Hepatocyte (in vitro differentiated cells): Measurements from ENCODE around the gene ESR1. TPM values are rescaled to one million over a fixed set of nuclear protein-coding genes. Genes with fewer than 3 reads are reported as not detected.

Experiments used
- DNase-seq: peaks from one replicate; pipeline ENCODE4 v3.0.0-alpha.2; 2016; ENCODE audit warnings: low spot score
- H2AFZ ChIP-seq: fragments of 200-600 bp; sonication (generic); 2 replicates; pipeline ENCODE4 v1.6.0; 2016; ENCODE audit warnings: antibody characterized with exemption, mild to moderate bottlenecking
- H3K27ac ChIP-seq: fragments of 200-600 bp; sonication (generic); 2 replicates; pipeline ENCODE4 v1.5.1; 2016; ENCODE audit warnings: mild to moderate bottlenecking
- H3K27me3 ChIP-seq: fragments of 200-600 bp; sonication (generic); 2 replicates; pipeline ENCODE4 v1.6.1; 2016
- H3K36me3 ChIP-seq: fragments of 200-600 bp; sonication (generic); replicated peaks from 2 replicates; pipeline ENCODE4 v1.5.1; 2016; ENCODE audit warnings: low read depth; ENCODE audit not compliant: insufficient read depth
- H3K4me1 ChIP-seq: fragments of 200-600 bp; sonication (generic); 2 replicates; pipeline ENCODE4 v1.5.1; 2016; ENCODE audit warnings: mild to moderate bottlenecking, moderate library complexity; ENCODE audit not compliant: insufficient read depth
- H3K4me2 ChIP-seq: fragments of 200-600 bp; sonication (generic); 2 replicates; pipeline ENCODE4 v1.6.0; 2016
- H3K4me3 ChIP-seq: fragments of 200-600 bp; sonication (generic); 2 replicates; pipeline ENCODE4 v1.5.1; 2016; ENCODE audit warnings: mild to moderate bottlenecking
- H3K79me2 ChIP-seq: fragments of 200-600 bp; sonication (generic); 2 replicates; pipeline ENCODE4 v1.6.0; 2017; ENCODE audit warnings: mild to moderate bottlenecking
- H3K9me2 ChIP-seq: fragments of 200-600 bp; sonication (generic); replicated peaks from 2 replicates; pipeline ENCODE4 v1.6.0; 2017; ENCODE audit warnings: mild to moderate bottlenecking; ENCODE audit not compliant: insufficient read depth
- H3K9me3 ChIP-seq: fragments of 200-600 bp; sonication (generic); 2 replicates; pipeline ENCODE4 v1.5.1; 2016; ENCODE audit warnings: low read depth, mild to moderate bottlenecking
- H4K20me1 ChIP-seq: fragments of 200-600 bp; sonication (generic); 2 replicates; pipeline ENCODE4 v1.6.0; 2016; ENCODE audit warnings: mild to moderate bottlenecking; ENCODE audit not compliant: insufficient read depth, poor library complexity, severe bottlenecking
- CTCF ChIP-seq: fragments of 200-600 bp; sonication (generic); IDR thresholded peaks from 2 replicates; pipeline ENCODE4 v1.5.1; 2016; ENCODE audit warnings: antibody characterized with exemption, mild to moderate bottlenecking; ENCODE audit not compliant: poor library complexity
- EZH2 ChIP-seq: fragments of 200-600 bp; sonication (generic); IDR thresholded peaks from 2 replicates; pipeline ENCODE4 v1.6.1; 2016; ENCODE audit warnings: antibody characterized with exemption, mild to moderate bottlenecking, borderline replicate concordance
- EZH2phosphoT487 ChIP-seq: fragments of 200-600 bp; sonication (generic); IDR thresholded peaks from one replicate; pipeline ENCODE4 v1.6.1; 2018; ENCODE audit warnings: antibody characterized with exemption, mild to moderate bottlenecking, low read depth, moderate library complexity; ENCODE audit not compliant: unreplicated experiment, severe bottlenecking
- WGBS: methylation state at CpG from one replicate; pipeline ENCODE4 v1.1.6; 2016; ENCODE audit warnings: low lambda C conversion rate; ENCODE audit errors: missing lambda C conversion rate; 5-methylcytosine and 5-hydroxymethylcytosine counted together
- polyA plus RNA-seq: library from polyadenylated mRNA; unstranded; fragments of >200 nt; fragmentation: Nextera tagmentation; extraction: Ambion mirVana; gene quantifications from 2 replicates; pipeline ENCODE4 v1.2.1, GENCODE V29; 2016
- total RNA-seq: library from RNA; depleted of rRNA; stranded (reverse); fragments of >200 nt; gene quantifications from 2 replicates; pipeline ENCODE4 v1.2.3, GENCODE V29; 2014

Gene ESR1
- total and polyA plus RNA-seq, 2 experiments from 2014 or later: 0.07 TPM; not detected in 1

DNA sequence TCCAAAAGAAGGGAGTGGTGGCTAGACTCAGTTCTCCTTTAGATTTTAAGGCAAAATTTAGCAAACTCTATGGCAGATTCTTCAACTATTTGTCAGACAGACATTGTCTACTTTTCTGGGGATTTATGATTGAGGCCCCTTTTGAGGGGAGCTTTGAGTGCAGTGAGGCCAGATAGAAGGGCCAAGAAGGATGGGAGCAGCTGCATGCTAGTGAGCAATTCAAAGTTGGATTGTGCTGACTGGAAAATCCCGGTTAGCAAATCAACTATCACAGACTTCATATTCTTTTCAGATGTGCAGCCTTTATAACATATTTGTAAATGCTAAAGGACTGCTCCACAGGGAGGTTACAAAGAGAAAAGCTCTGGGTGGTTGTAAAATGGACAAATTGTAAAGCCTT, 35.0 kb upstream of the ESR1 start:
- no peaks in the 10 kb centered on the region for H3K9me3 ChIP-seq

DNA sequence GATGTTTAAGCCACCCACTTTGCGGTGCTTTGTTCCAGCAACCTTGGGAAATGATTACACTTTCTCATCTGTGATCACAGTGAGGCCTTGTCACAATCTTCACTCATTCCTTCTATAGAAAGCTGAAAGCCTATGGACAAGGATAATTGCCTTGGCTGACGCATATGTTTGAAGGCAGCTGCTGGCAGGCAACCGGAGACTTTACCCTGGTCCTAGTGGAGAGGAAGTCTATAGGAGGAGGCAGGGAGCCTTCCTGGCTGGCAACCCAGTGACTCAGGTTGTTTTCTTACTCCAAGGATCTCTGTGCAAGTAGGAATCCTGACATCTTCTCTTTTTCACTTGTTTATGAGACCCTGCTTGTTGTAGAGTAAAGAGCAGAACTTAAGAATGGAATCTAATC, 34.1 kb upstream of the ESR1 start:
- Histone ChIP-seq H3K4me1 (no peaks in the 10 kb centered on the region), H3K79me2 (no peaks in the 10 kb centered on the region), H4K20me1 (no peaks in the 10 kb centered on the region), H3K36me3 (no peaks in the 10 kb centered on the region), H3K27me3 (no peaks in the 10 kb centered on the region), H3K4me3 (no peak overlapping the region), H3K4me2 (no peak overlapping the region), H3K9me3 (no peaks in the 10 kb centered on the region), H3K27ac (no peak overlapping the region), H2AFZ (no peak overlapping the region), H3K9me2 (no peaks in the 10 kb centered on the region)
- WGBS: 85% methylated on average over 3 of the region's 3 CpGs
- TF ChIP-seq EZH2phosphoT487: no peak
- TF ChIP-seq CTCF: no peak
- TF ChIP-seq EZH2: no peak
- DNase-seq: no peak

More for the DNA sequence above, 35.0 kb upstream of the ESR1 start:
- H4K20me1 ChIP-seq: no peaks in the 10 kb centered on the region
- H3K79me2 ChIP-seq: no peaks in the 10 kb centered on the region
- 75% methylated on average over 1 of the region's 1 CpG for WGBS
- H3K4me3 ChIP-seq: no peak overlapping the region
- DNase-seq: no peak
- H3K4me1 ChIP-seq: no peaks in the 10 kb centered on the region
- no peak for TF ChIP-seq CTCF
- H2AFZ ChIP-seq: no peak overlapping the region
- H3K36me3 ChIP-seq: no peaks in the 10 kb centered on the region
- peaks cover 2% of the 10 kb centered on the region for H3K27me3 ChIP-seq
- no peak overlapping the region for H3K4me2 ChIP-seq
- H3K27ac ChIP-seq: no peak overlapping the region
- no peaks in the 10 kb centered on the region for H3K9me2 ChIP-seq

GRCh38 chr6:151782560-151782959, 24.9 kb upstream of the ESR1 start:
- no peak for DNase-seq
- TF ChIP-seq EZH2phosphoT487 (no peak), EZH2 (no peak), CTCF (no peak)
- no peaks in the 10 kb centered on the region for H4K20me1 ChIP-seq
- no peak overlapping the region for H3K4me3 ChIP-seq
- H2AFZ ChIP-seq: no peak overlapping the region
- no peaks in the 10 kb centered on the region for H3K9me2 ChIP-seq
- H3K4me1 ChIP-seq: no peaks in the 10 kb centered on the region
- H3K27ac ChIP-seq: no peak overlapping the region
- H3K36me3 ChIP-seq: no peaks in the 10 kb centered on the region
- H3K4me2 ChIP-seq: no peak overlapping the region
- H3K79me2 ChIP-seq: no peaks in the 10 kb centered on the region
- no peaks in the 10 kb centered on the region for H3K9me3 ChIP-seq
- no peaks in the 10 kb centered on the region for H3K27me3 ChIP-seq
- WGBS: 82% methylated on average over 2 of the region's 2 CpGs

GRCh38 chr6:151783692-151784091, 23.8 kb upstream of the ESR1 start:
- no peaks in the 10 kb centered on the region for H3K9me2 ChIP-seq
- no peak overlapping the region for H3K4me2 ChIP-seq
- TF ChIP-seq EZH2 (no peak), EZH2phosphoT487 (no peak), CTCF (no peak)
- H3K4me3 ChIP-seq: no peak overlapping the region
- no peaks in the 10 kb centered on the region for H3K4me1 ChIP-seq
- H3K9me3 ChIP-seq: no peaks in the 10 kb centered on the region
- WGBS: 65% methylated on average over 2 of the region's 2 CpGs
- no peak overlapping the region for H2AFZ ChIP-seq
- no peaks in the 10 kb centered on the region for H4K20me1 ChIP-seq
- no peak overlapping the region for H3K27ac ChIP-seq
- DNase-seq: no peak
- no peaks in the 10 kb centered on the region for H3K79me2 ChIP-seq
- H3K36me3 ChIP-seq: no peaks in the 10 kb centered on the region
- no peaks in the 10 kb centered on the region for H3K27me3 ChIP-seq
